GM12878 (cell line): Measurements from ENCODE around the gene PRAF2. TPM values are rescaled to one million over a fixed set of nuclear protein-coding genes. Genes with fewer than 3 reads are reported as not detected.

ENCODE experiments used
- ATAC-seq: fragments of 200-7000 bp; cut with Tn5 transposase; 3 replicates; pipeline ENCODE4 v1.9.1; 2020; ENCODE audit warnings: mild to moderate bottlenecking, moderate library complexity
- BruUV-seq: library from RNA; stranded (reverse); fragments of 400-500 nt; replicated peaks from 2 replicates; lab custom pipeline; 2021; lab: Mats Ljungman, UMichigan
- CTCF ChIA-PET: fragments of 300-600 bp; sonication (Branson Sonifier 250); formaldehyde crosslinking; extraction: SDS; loops from one replicate; lab custom pipeline; 2021; ENCODE audit warnings: inconsistent platforms; lab: Yijun Ruan, JAX
- POLR2A ChIA-PET: fragments of 350-600 bp; formaldehyde crosslinking; extraction: SDS; loops from one replicate; lab custom pipeline; 2021; ENCODE audit warnings: inconsistent platforms; lab: Charles Lee
- RAD21 ChIA-PET: fragments of 300-600 bp; sonication (Branson Sonifier 250); formaldehyde crosslinking; loops from one replicate; lab custom pipeline; 2023; ENCODE audit warnings: antibody characterized with exemption; ENCODE audit not compliant: unreplicated experiment; lab: Charles Lee
- SMC1A ChIA-PET: fragments of 300-600 bp; sonication (Branson Sonifier 250); formaldehyde crosslinking; loops from one replicate; lab custom pipeline; 2023; ENCODE audit not compliant: unreplicated experiment, uncharacterized antibody; lab: Charles Lee
- DNase-seq: peaks from one replicate; pipeline ENCODE4 v3.0.0-alpha.2; 2011; ENCODE audit warnings: low read depth, low spot score
- FAIRE-seq: peaks from 3 replicates; lab custom pipeline; 2011; peaks lifted over from hg19 to GRCh38; lab: Jason Lieb, UNC
- H2AFZ ChIP-seq: 2 replicates; pipeline ENCODE4 v1.6.0; 2011; ENCODE audit warnings: low read depth, low read length, control low read depth; ENCODE audit not compliant: control insufficient read depth
- H3K27ac ChIP-seq: 2 replicates; pipeline ENCODE4 v1.5.1; 2011; ENCODE audit warnings: control low read depth; ENCODE audit not compliant: control insufficient read depth, insufficient read depth
- H3K27me3 ChIP-seq, 2 experiments: replicated peaks in 1 of 2; 2 replicates each; pipeline versions ENCODE4 v1.6.0 to v1.6.1; 2011; ENCODE audit warnings: low read length in 1 of 2; ENCODE audit not compliant: control insufficient read depth in 2 of 2, insufficient read depth in 2 of 2
- H3K36me3 ChIP-seq, 2 experiments: 2 replicates each; pipeline ENCODE4 v1.5.1; 2011; ENCODE audit warnings: low read length in 1 of 2; ENCODE audit not compliant: control insufficient read depth in 2 of 2, insufficient read depth in 2 of 2
- H3K4me1 ChIP-seq: 2 replicates; pipeline ENCODE4 v1.6.1; 2011; ENCODE audit warnings: mild to moderate bottlenecking, low read length, moderate library complexity, mixed read lengths; ENCODE audit not compliant: control insufficient read depth, insufficient read depth
- H3K4me2 ChIP-seq: 2 replicates; pipeline ENCODE4 v1.6.0; 2011; ENCODE audit warnings: control low read depth; ENCODE audit not compliant: control insufficient read depth, insufficient read depth
- H3K4me3 ChIP-seq: fragments of 200-600 bp; sonication (generic); 2 replicates; pipeline ENCODE4 v1.5.1; 2016
- H3K79me2 ChIP-seq: 2 replicates; pipeline ENCODE4 v1.6.0; 2011; ENCODE audit warnings: low read length; ENCODE audit not compliant: control insufficient read depth, insufficient read depth
- H3K9ac ChIP-seq: 2 replicates; pipeline ENCODE4 v1.8.0; 2011; ENCODE audit warnings: low read length, control low read depth, mixed read lengths; ENCODE audit not compliant: control insufficient read depth, insufficient read depth
- H3K9me3 ChIP-seq: replicated peaks from 3 replicates; pipeline ENCODE4 v1.5.1; 2011; ENCODE audit warnings: mild to moderate bottlenecking, low read length; ENCODE audit not compliant: control insufficient read depth, insufficient read depth
- H4K20me1 ChIP-seq: 2 replicates; pipeline ENCODE4 v1.6.0; 2011; ENCODE audit not compliant: control insufficient read depth, insufficient read depth
- BACH1 ChIP-seq: fragments of 450-650 bp; IDR thresholded peaks from 2 replicates; pipeline ENCODE4 v1.6.1; 2017; ENCODE audit warnings: mild to moderate bottlenecking, borderline replicate concordance
- BMI1 ChIP-seq: fragments of 450-650 bp; IDR thresholded peaks from 2 replicates; pipeline ENCODE4 v1.6.1; 2016; ENCODE audit warnings: mild to moderate bottlenecking, moderate library complexity, borderline replicate concordance
- DPF2 ChIP-seq: fragments of 450-650 bp; IDR thresholded peaks from 2 replicates; pipeline ENCODE4 v1.6.1; 2017; ENCODE audit warnings: mild to moderate bottlenecking
- EED ChIP-seq: sonication (generic); IDR thresholded peaks from 2 replicates; pipeline ENCODE4 v1.6.1; 2016; ENCODE audit warnings: antibody characterized with exemption, low read depth
- HCFC1 ChIP-seq: fragments of 150-350 bp; IDR thresholded peaks from 2 replicates; pipeline ENCODE4 v1.6.1; 2014; ENCODE audit warnings: low read length
- JUND ChIP-seq: IDR thresholded peaks from 2 replicates; pipeline ENCODE4 v1.6.1; 2012; ENCODE audit warnings: low read depth, mild to moderate bottlenecking, low read length, improper control_type of control experiment, moderate library complexity
- KAT2A ChIP-seq: conservative IDR thresholded peaks from 2 replicates; pipeline ENCODE4 v1.6.1; 2011; ENCODE audit warnings: low read depth, low read length; ENCODE audit not compliant: control insufficient read depth
- PAX8 ChIP-seq: fragments of 450-650 bp; IDR thresholded peaks from 2 replicates; pipeline ENCODE4 v1.6.1; 2017; ENCODE audit warnings: mild to moderate bottlenecking, moderate library complexity
- POU2F2 ChIP-seq: IDR thresholded peaks from 3 replicates; pipeline ENCODE4 v1.6.1; 2011; ENCODE audit warnings: low read depth, mild to moderate bottlenecking, low read length, borderline replicate concordance
- TCF7 ChIP-seq: IDR thresholded peaks from 2 replicates; pipeline ENCODE4 v1.6.1; 2014; ENCODE audit warnings: antibody characterized with exemption, borderline replicate concordance
- WGBS: methylation state at CpG from one replicate; pipeline ENCODE4 v1.1.6; 2016; ENCODE audit warnings: low lambda C conversion rate; ENCODE audit not compliant: insufficient replicate concordance, insufficient coverage; ENCODE audit errors: missing lambda C conversion rate; 5-methylcytosine and 5-hydroxymethylcytosine counted together
- in situ Hi-C: fragments of 300-500 bp; cut with MboI; formaldehyde crosslinking; loops from 9 replicates; pipeline ENCODE4 v1.14.3; 2018; ENCODE audit warnings: mixed read lengths
- intact Hi-C: fragments of 100-400 bp; cut with micrococcal nuclease; formaldehyde crosslinking; loops from one replicate; pipeline ENCODE4 v1.14.2; 2022; ENCODE audit not compliant: unreplicated experiment
- polyA plus RNA-seq, 11 experiments: library from polyadenylated mRNA; depleted of rRNA in 4 of 11; unstranded in 6 of 11; stranded (reverse) in 5 of 11; fragments of >200 nt; fragmentation: Nextera tagmentation in 4 of 11; fragmentation: Illumina TruSeq in 1 of 11; extraction: Ambion mirVana in 4 of 11; extraction: Trizol in 1 of 11; gene quantifications; 1 replicate in 1 of 11; 2 replicates in 10 of 11; pipeline versions ENCODE4 v1.2.1 to v1.2.3, GENCODE V29; 2011 to 2016; ENCODE audit warnings: inconsistent platforms in 2 of 11, missing spikeins in 2 of 11, low read depth in 1 of 11
- total RNA-seq, 4 experiments: library from RNA; depleted of rRNA in 3 of 4; stranded (reverse); fragments of >200 nt in 3 of 4; fragmentation: Illumina TruSeq in 1 of 4; extraction: Trizol in 1 of 4; gene quantifications; 2 replicates each; pipeline versions ENCODE4 v1.2.1 to v1.2.3, GENCODE V29; 2013 to 2021
- TF ChIP-seq, protein P1 (sequence below): IDR thresholded peaks from 2 replicates; pipeline ENCODE4 v1.6.1; 2011; ENCODE audit warnings: borderline replicate concordance, low read depth, mild to moderate bottlenecking, moderate library complexity, mixed read lengths, low read length; ENCODE audit not compliant: insufficient read depth; ENCODE audit errors: extremely low read length
- TF ChIP-seq, protein P2 (sequence below): fragments of 150-350 bp; IDR thresholded peaks from 2 replicates; pipeline ENCODE4 v1.6.1; 2014; ENCODE audit warnings: mild to moderate bottlenecking, low read depth, low read length
- TF ChIP-seq, protein P3 (sequence below): fragments of 450-650 bp; IDR thresholded peaks from 2 replicates; pipeline ENCODE4 v1.6.1; 2014; ENCODE audit warnings: mild to moderate bottlenecking
- TF ChIP-seq, protein P4 (sequence below): fragments of 450-650 bp; formaldehyde crosslinking; IDR thresholded peaks from 2 replicates; pipeline ENCODE4 v1.4.0; 2022; ENCODE audit warnings: mild to moderate bottlenecking, moderate library complexity

The PRAF2 gene
- total and polyA plus RNA-seq, 10 of the 15 experiments (the other 5 are each of a cell fraction or from before 2014, with no cell fraction given): 0.80 to 16.7 (median 7.0) TPM

DNA sequence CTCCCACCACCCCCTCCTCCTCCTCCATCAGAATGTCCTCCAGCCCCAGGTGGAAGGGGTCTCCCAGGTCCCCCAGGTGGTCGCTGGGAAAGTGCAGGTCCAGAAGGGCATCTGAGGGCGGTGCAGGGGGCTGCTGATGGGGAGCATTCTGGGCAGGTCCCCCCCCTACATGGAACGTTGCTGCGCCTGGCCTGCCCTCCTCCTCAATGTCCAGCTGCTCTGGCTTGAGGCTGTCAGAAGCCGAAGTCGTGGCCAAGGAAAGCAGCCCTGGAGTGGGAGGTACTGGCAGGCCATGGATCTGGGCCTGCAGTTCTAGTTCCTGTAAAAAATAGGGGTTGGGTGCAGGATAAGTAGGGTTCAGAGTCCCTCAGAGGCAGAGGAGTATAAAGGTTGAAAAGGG, 43.5 kb downstream of the PRAF2 start:
- FAIRE-seq (no peak), DNase-seq (no peak), ATAC-seq (no peak)
- no peaks in the 10 kb centered on the region for H3K4me1 ChIP-seq
- no peaks in the 10 kb centered on the region for H3K27me3 ChIP-seq
- WGBS: 59% methylated on average over 5 of the region's 6 CpGs
- no peak overlapping the region for H2AFZ ChIP-seq
- ChIA-PET SMC1A (no interaction called here), RAD21 (no interaction called here), POLR2A (no interaction called here), CTCF (no interaction called here)
- no TSS peak for BruUV-seq
- H3K4me2 ChIP-seq: no peak overlapping the region
- H3K9me3 ChIP-seq: no peaks in the 10 kb centered on the region
- intact Hi-C loops: no loop called here
- no peak overlapping the region for H3K4me3 ChIP-seq
- no peak overlapping the region for H3K27ac ChIP-seq
- H3K36me3 ChIP-seq: no peaks in the 10 kb centered on the region; a peak in 1 of 4 replicates
- TF ChIP-seq POU2F2: no peak
- TF ChIP-seq, protein P1, sequence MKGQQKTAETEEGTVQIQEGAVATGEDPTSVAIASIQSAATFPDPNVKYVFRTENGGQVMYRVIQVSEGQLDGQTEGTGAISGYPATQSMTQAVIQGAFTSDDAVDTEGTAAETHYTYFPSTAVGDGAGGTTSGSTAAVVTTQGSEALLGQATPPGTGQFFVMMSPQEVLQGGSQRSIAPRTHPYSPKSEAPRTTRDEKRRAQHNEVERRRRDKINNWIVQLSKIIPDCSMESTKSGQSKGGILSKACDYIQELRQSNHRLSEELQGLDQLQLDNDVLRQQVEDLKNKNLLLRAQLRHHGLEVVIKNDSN: no peak
- TF ChIP-seq HCFC1: no peak
- no peak for TF ChIP-seq BACH1
- no peak for TF ChIP-seq JUND
- TF ChIP-seq, protein P2, sequence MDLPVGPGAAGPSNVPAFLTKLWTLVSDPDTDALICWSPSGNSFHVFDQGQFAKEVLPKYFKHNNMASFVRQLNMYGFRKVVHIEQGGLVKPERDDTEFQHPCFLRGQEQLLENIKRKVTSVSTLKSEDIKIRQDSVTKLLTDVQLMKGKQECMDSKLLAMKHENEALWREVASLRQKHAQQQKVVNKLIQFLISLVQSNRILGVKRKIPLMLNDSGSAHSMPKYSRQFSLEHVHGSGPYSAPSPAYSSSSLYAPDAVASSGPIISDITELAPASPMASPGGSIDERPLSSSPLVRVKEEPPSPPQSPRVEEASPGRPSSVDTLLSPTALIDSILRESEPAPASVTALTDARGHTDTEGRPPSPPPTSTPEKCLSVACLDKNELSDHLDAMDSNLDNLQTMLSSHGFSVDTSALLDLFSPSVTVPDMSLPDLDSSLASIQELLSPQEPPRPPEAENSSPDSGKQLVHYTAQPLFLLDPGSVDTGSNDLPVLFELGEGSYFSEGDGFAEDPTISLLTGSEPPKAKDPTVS: no peak
- TF ChIP-seq, protein P3, sequence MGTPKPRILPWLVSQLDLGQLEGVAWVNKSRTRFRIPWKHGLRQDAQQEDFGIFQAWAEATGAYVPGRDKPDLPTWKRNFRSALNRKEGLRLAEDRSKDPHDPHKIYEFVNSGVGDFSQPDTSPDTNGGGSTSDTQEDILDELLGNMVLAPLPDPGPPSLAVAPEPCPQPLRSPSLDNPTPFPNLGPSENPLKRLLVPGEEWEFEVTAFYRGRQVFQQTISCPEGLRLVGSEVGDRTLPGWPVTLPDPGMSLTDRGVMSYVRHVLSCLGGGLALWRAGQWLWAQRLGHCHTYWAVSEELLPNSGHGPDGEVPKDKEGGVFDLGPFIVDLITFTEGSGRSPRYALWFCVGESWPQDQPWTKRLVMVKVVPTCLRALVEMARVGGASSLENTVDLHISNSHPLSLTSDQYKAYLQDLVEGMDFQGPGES: no peak
- TF ChIP-seq EED: no peak
- TF ChIP-seq PAX8: no peak
- no peak for TF ChIP-seq DPF2
- TF ChIP-seq BMI1: no peak
- no peak for TF ChIP-seq KAT2A
- TF ChIP-seq, protein P4, sequence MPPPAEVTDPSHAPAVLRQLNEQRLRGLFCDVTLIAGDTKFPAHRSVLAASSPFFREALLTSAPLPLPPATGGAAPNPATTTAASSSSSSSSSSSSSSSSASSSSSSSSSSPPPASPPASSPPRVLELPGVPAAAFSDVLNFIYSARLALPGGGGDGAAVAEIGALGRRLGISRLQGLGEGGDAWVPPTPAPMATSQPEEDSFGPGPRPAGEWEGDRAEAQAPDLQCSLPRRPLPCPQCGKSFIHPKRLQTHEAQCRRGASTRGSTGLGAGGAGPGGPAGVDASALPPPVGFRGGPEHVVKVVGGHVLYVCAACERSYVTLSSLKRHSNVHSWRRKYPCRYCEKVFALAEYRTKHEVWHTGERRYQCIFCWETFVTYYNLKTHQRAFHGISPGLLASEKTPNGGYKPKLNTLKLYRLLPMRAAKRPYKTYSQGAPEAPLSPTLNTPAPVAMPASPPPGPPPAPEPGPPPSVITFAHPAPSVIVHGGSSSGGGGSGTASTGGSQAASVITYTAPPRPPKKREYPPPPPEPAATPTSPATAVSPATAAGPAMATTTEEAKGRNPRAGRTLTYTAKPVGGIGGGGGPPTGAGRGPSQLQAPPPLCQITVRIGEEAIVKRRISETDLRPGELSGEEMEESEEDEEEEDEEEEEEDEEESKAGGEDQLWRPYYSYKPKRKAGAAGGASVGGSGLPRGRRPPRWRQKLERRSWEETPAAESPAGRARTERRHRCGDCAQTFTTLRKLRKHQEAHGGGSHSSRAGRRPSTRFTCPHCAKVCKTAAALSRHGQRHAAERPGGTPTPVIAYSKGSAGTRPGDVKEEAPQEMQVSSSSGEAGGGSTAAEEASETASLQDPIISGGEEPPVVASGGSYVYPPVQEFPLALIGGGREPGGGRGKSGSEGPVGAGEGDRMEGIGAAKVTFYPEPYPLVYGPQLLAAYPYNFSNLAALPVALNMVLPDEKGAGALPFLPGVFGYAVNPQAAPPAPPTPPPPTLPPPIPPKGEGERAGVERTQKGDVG (CRISPR knock-in tag): no peak
- no peak for TF ChIP-seq TCF7
- H4K20me1 ChIP-seq: no peaks in the 10 kb centered on the region
- in situ Hi-C loops: no loop called here
- no peak overlapping the region for H3K9ac ChIP-seq
- H3K79me2 ChIP-seq: no peaks in the 10 kb centered on the region
